ENCODE data around the gene GANC. TPM values are rescaled to one million over a fixed set of nuclear protein-coding genes. Genes with fewer than 3 reads are reported as not detected.

Gene GANC
- total RNA-seq, 4 donors from 2014 or later, result 24.3 to 35.5 (median 34.2) TPM

GRCh38 chr15:42274702-42274989 is 1.6 kb downstream of the GANC start:
- no peaks in the 10 kb centered on the region for H3K27me3 ChIP-seq
- H3K4me3 ChIP-seq, result peak overlapping the region; percentile 49 to 85 (median 74)
- H3K4me1 ChIP-seq, result peaks cover 0 to 53% (median 29%) of the 10 kb centered on the region in 4 donors
- peaks cover 0 to 14% (median 0%) of the 10 kb centered on the region in 3 donors for H3K36me3 ChIP-seq
- H3K27ac ChIP-seq, result peak overlapping the region; percentile 89 to 99 (median 94)
- 52 to 60% methylated on average over 6 of the region's 6 CpGs for WGBS, 2 donors
- TF ChIP-seq POLR2A (IDR thresholded peaks at IDR 0.05) (no peak), EP300 (IDR thresholded peaks at IDR 0.05) (no peak), CTCF (IDR thresholded peaks at IDR 0.05) (no peak)
- DNase-seq (ENCODE audit: low spot score in 2 of 2), result no peak
- no peaks in the 10 kb centered on the region for H3K9me3 ChIP-seq

DNA sequence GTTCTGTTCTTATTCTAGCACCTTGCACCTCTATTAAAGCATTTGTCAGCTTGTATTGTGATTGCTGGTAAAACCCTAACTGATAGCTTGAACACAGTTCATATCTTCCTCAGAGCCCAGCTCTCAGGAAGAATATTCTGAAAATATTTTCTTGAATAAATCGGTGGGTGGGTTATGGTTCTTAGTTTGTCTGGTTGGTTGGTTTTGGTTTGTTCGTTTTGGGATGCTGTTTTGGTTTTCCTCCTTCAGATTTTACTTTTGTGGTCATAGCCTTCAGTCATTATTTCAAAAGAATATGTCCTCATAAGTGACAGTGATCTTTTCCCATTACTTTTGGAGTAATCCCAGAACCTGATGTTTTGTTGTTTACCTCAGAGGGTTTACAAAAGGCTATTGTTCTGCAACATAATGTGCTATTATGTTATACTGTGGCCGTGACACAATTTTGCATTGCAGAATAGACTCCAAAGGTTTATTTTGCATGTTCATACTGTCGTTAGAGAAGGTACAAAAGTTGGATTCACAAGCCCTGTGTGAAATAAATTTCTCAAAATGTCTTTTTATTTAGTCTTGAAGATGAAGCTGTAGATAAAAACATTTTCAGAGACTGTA is 2.9 kb downstream of the GANC start:
- Histone ChIP-seq H3K4me3 (peak overlapping the region in 2 of 4 donors; percentile 73 to 76), H3K4me1 (peaks cover 0 to 44% (median 24%) of the 10 kb centered on the region in 4 donors), H3K36me3 (peaks cover 0 to 27% (median 0%) of the 10 kb centered on the region in 3 donors), H3K27me3 (no peaks in the 10 kb centered on the region), H3K9me3 (no peaks in the 10 kb centered on the region), H3K27ac (peak overlapping the region; percentile 89 to 99 (median 94))
- no peak for DNase-seq (ENCODE audit: low spot score in 2 of 2)
- TF ChIP-seq EP300 (IDR thresholded peaks at IDR 0.05), result no peak
- no peak for TF ChIP-seq CTCF (IDR thresholded peaks at IDR 0.05)
- no peak for TF ChIP-seq POLR2A (IDR thresholded peaks at IDR 0.05)
- WGBS, 2 donors, result 22 to 36% methylated on average over 4 of the region's 4 CpGs

- Histone ChIP-seq H3K27ac (peak overlapping the region in 2 of 4 donors; percentile 93 to 99), H3K36me3 (peaks cover 0 to 36% (median 0%) of the 10 kb centered on the region in 3 donors), H3K9me3 (no peaks in the 10 kb centered on the region), H3K4me1 (peaks cover 0 to 35% (median 20%) of the 10 kb centered on the region in 4 donors), H3K4me3 (no peak overlapping the region), H3K27me3 (no peaks in the 10 kb centered on the region)
- no peak for TF ChIP-seq EP300 (IDR thresholded peaks at IDR 0.05)
- no peak for DNase-seq (ENCODE audit: low spot score in 2 of 2)
- WGBS, 2 donors, result 95 to 96% methylated on average over 2 of the region's 2 CpGs
Observed at GRCh38 chr15:42276762-42277161, 3.8 kb downstream of the GANC start.

GRCh38 chr15:42279234-42279723 is 6.3 kb downstream of the GANC start:
- no peak for TF ChIP-seq CTCF (IDR thresholded peaks at IDR 0.05)
- no peak for TF ChIP-seq POLR2A (IDR thresholded peaks at IDR 0.05)
- TF ChIP-seq EP300 (IDR thresholded peaks at IDR 0.05), result no peak
- WGBS, 2 donors, result 59 to 71% methylated on average over 3 of the region's 3 CpGs
- peaks cover 0 to 27% (median 16%) of the 10 kb centered on the region in 4 donors for H3K4me1 ChIP-seq
- peaks cover 0 to 61% (median 0%) of the 10 kb centered on the region in 3 donors for H3K36me3 ChIP-seq
- H3K9me3 ChIP-seq, result no peaks in the 10 kb centered on the region
- no peak overlapping the region for H3K4me3 ChIP-seq
- DNase-seq (ENCODE audit: low spot score in 2 of 2), result no peak
- H3K27ac ChIP-seq, result no peak overlapping the region
- no peaks in the 10 kb centered on the region for H3K27me3 ChIP-seq

DNA sequence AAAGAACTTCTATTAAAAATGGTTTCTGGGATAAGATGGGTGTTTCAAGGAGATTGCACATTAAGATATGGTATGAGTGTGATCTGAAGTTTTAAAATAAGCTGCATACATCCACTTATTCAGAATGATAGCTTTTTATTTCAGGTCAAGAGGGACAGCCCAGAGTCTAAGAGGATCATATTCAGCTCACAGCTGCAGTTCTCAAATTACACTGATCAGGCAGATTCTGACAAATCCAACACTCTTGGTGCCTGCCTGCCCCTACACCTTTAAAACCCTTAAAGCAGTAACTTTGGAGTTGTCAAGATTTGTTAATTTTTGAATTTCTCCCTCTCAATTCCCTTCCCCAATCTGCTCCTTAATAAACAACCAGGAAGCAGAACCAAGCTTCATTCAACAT is 9.3 kb downstream of the GANC start:
- Histone ChIP-seq H3K27me3 (no peaks in the 10 kb centered on the region), H3K4me3 (no peak overlapping the region), H3K4me1 (no peaks in the 10 kb centered on the region), H3K27ac (no peak overlapping the region), H3K9me3 (no peaks in the 10 kb centered on the region), H3K36me3 (peaks cover 0 to 79% (median 0%) of the 10 kb centered on the region in 3 donors)
- TF ChIP-seq POLR2A (IDR thresholded peaks at IDR 0.05), result no peak
- TF ChIP-seq CTCF (IDR thresholded peaks at IDR 0.05), result no peak
- no peak for TF ChIP-seq EP300 (IDR thresholded peaks at IDR 0.05)
- no peak for DNase-seq (ENCODE audit: low spot score in 2 of 2)
